ENCODE results near the gene POLR2J3. TPM values are rescaled to one million over a fixed set of nuclear protein-coding genes. Genes with fewer than 3 reads are reported as not detected.
A peak's percentile ranks its signal among the peaks of the same experiment; 100 is the strongest.
"Not testable (repeated sequence)": the region's sequence is repeated elsewhere in the genome, so short reads cannot be mapped to it uniquely, and the experiment has no call there.

The POLR2J3 gene
- 32.5 TPM for total RNA-seq (ENCODE audit: unreplicated experiment)
- long read RNA-seq, full-length matches to known transcripts: 13 of 14 reads
- long read RNA-seq, partial matches to known transcripts: 0 of 14 reads
- long read RNA-seq, other reads (novel, unspliced or antisense): 1 of 14 reads

GRCh38 chr7:102572261-102573239 lies at the start of gene POLR2J3:
POLR2J3 (minus strand) TSS chr7:102572583; CDS start chr7:102572521, 62 bp downstream.
- not testable (repeated sequence) for H3K4me1 Mint-ChIP-seq (ENCODE audit: low read depth, unreplicated experiment); H3K36me3 Mint-ChIP-seq (ENCODE audit: unreplicated experiment); H3K9me3 Mint-ChIP-seq (ENCODE audit: unreplicated experiment); H3K27me3 Mint-ChIP-seq (ENCODE audit: unreplicated experiment)
- TF ChIP-seq CTCF (IDR thresholded peaks at IDR 0.05; ENCODE audit: partially characterized antibody, unreplicated experiment): peak; percentile 54
- peak within 1 kb of the TSS; percentile 83 for H3K4me3 Mint-ChIP-seq (ENCODE audit: unreplicated experiment)
- DNase-seq: peak; percentile 93
- H3K27ac Mint-ChIP-seq (ENCODE audit: unreplicated experiment): peak within 1 kb of the TSS; percentile 52

- not testable (repeated sequence) for H3K36me3 Mint-ChIP-seq (ENCODE audit: unreplicated experiment); H3K4me1 Mint-ChIP-seq (ENCODE audit: low read depth, unreplicated experiment); H3K4me3 Mint-ChIP-seq (ENCODE audit: unreplicated experiment); H3K9me3 Mint-ChIP-seq (ENCODE audit: unreplicated experiment); DNase-seq; H3K27ac Mint-ChIP-seq (ENCODE audit: unreplicated experiment); H3K27me3 Mint-ChIP-seq (ENCODE audit: unreplicated experiment)
Observed at GRCh38 chr7:102618122-102618521, 45.7 kb upstream of the POLR2J3 start.

- not testable (repeated sequence) for H3K36me3 Mint-ChIP-seq (ENCODE audit: unreplicated experiment); H3K27ac Mint-ChIP-seq (ENCODE audit: unreplicated experiment); DNase-seq
Observed at GRCh38 chr7:102616507-102617125, 44.2 kb upstream of the POLR2J3 start, which contains the start of gene RASA4. RASA4 (minus strand) TSS chr7:102616756; CDS start chr7:102616689, 67 bp downstream.

GRCh38 chr7:102615930-102616329 lies 43.5 kb upstream of the POLR2J3 start:
- not testable (repeated sequence) for H3K4me3 Mint-ChIP-seq (ENCODE audit: unreplicated experiment)

More at GRCh38 chr7:102616507-102617125, 44.2 kb upstream of the POLR2J3 start, which contains the start of gene RASA4:
- not testable (repeated sequence) for H3K27me3 Mint-ChIP-seq (ENCODE audit: unreplicated experiment); H3K4me1 Mint-ChIP-seq (ENCODE audit: low read depth, unreplicated experiment); H3K9me3 Mint-ChIP-seq (ENCODE audit: unreplicated experiment); H3K4me3 Mint-ChIP-seq (ENCODE audit: unreplicated experiment)

GRCh38 chr7:102614873-102615272 lies 42.5 kb upstream of the POLR2J3 start:
- DNase-seq; H3K36me3 Mint-ChIP-seq (ENCODE audit: unreplicated experiment); H3K4me1 Mint-ChIP-seq (ENCODE audit: low read depth, unreplicated experiment); H3K27me3 Mint-ChIP-seq (ENCODE audit: unreplicated experiment); H3K9me3 Mint-ChIP-seq (ENCODE audit: unreplicated experiment); H3K4me3 Mint-ChIP-seq (ENCODE audit: unreplicated experiment); H3K27ac Mint-ChIP-seq (ENCODE audit: unreplicated experiment): not testable (repeated sequence)

More at GRCh38 chr7:102615930-102616329, 43.5 kb upstream of the POLR2J3 start:
- H3K4me1 Mint-ChIP-seq (ENCODE audit: low read depth, unreplicated experiment); DNase-seq; H3K27ac Mint-ChIP-seq (ENCODE audit: unreplicated experiment); H3K36me3 Mint-ChIP-seq (ENCODE audit: unreplicated experiment); H3K9me3 Mint-ChIP-seq (ENCODE audit: unreplicated experiment); H3K27me3 Mint-ChIP-seq (ENCODE audit: unreplicated experiment): not testable (repeated sequence)

GRCh38 chr7:102614346-102614697 lies 41.9 kb upstream of the POLR2J3 start:
- not testable (repeated sequence) for H3K4me3 Mint-ChIP-seq (ENCODE audit: unreplicated experiment); H3K27me3 Mint-ChIP-seq (ENCODE audit: unreplicated experiment); H3K27ac Mint-ChIP-seq (ENCODE audit: unreplicated experiment); H3K9me3 Mint-ChIP-seq (ENCODE audit: unreplicated experiment); DNase-seq; H3K4me1 Mint-ChIP-seq (ENCODE audit: low read depth, unreplicated experiment); H3K36me3 Mint-ChIP-seq (ENCODE audit: unreplicated experiment)

GRCh38 chr7:102613575-102614345 lies 41.4 kb upstream of the POLR2J3 start:
- not testable (repeated sequence) for H3K4me1 Mint-ChIP-seq (ENCODE audit: low read depth, unreplicated experiment); H3K27me3 Mint-ChIP-seq (ENCODE audit: unreplicated experiment); H3K9me3 Mint-ChIP-seq (ENCODE audit: unreplicated experiment); H3K27ac Mint-ChIP-seq (ENCODE audit: unreplicated experiment); DNase-seq; H3K36me3 Mint-ChIP-seq (ENCODE audit: unreplicated experiment); H3K4me3 Mint-ChIP-seq (ENCODE audit: unreplicated experiment)

GRCh38 chr7:102611675-102612325 lies 39.4 kb upstream of the POLR2J3 start:
- H3K27me3 Mint-ChIP-seq (ENCODE audit: unreplicated experiment); H3K36me3 Mint-ChIP-seq (ENCODE audit: unreplicated experiment); H3K27ac Mint-ChIP-seq (ENCODE audit: unreplicated experiment); H3K4me1 Mint-ChIP-seq (ENCODE audit: low read depth, unreplicated experiment); H3K9me3 Mint-ChIP-seq (ENCODE audit: unreplicated experiment); H3K4me3 Mint-ChIP-seq (ENCODE audit: unreplicated experiment): not testable (repeated sequence)
- peak; percentile 48 for DNase-seq

- H3K27ac Mint-ChIP-seq (ENCODE audit: unreplicated experiment); H3K4me1 Mint-ChIP-seq (ENCODE audit: low read depth, unreplicated experiment); H3K27me3 Mint-ChIP-seq (ENCODE audit: unreplicated experiment); H3K9me3 Mint-ChIP-seq (ENCODE audit: unreplicated experiment); H3K36me3 Mint-ChIP-seq (ENCODE audit: unreplicated experiment); DNase-seq; H3K4me3 Mint-ChIP-seq (ENCODE audit: unreplicated experiment): not testable (repeated sequence)
Observed at GRCh38 chr7:102611013-102611674, 38.8 kb upstream of the POLR2J3 start.

GRCh38 chr7:102610441-102610840 lies 38.1 kb upstream of the POLR2J3 start:
- not testable (repeated sequence) for H3K36me3 Mint-ChIP-seq (ENCODE audit: unreplicated experiment); DNase-seq; H3K4me3 Mint-ChIP-seq (ENCODE audit: unreplicated experiment); H3K4me1 Mint-ChIP-seq (ENCODE audit: low read depth, unreplicated experiment); H3K9me3 Mint-ChIP-seq (ENCODE audit: unreplicated experiment); H3K27ac Mint-ChIP-seq (ENCODE audit: unreplicated experiment); H3K27me3 Mint-ChIP-seq (ENCODE audit: unreplicated experiment)
